GM12873 (cell line): Measurements from ENCODE around the gene DCX.

Experiments
- TF ChIP-seq, protein P1 (sequence below): IDR thresholded peaks from 2 replicates; pipeline ENCODE4 v1.5.1; 2012; ENCODE audit warnings: low read depth, mild to moderate bottlenecking, moderate library complexity, low read length, control low read depth; ENCODE audit not compliant: insufficient read depth; ENCODE audit errors: missing control alignments

DCX gene

GRCh38 chrX:111435469-111435868, 23.5 kb upstream of the DCX start:
- TF ChIP-seq, protein P1, sequence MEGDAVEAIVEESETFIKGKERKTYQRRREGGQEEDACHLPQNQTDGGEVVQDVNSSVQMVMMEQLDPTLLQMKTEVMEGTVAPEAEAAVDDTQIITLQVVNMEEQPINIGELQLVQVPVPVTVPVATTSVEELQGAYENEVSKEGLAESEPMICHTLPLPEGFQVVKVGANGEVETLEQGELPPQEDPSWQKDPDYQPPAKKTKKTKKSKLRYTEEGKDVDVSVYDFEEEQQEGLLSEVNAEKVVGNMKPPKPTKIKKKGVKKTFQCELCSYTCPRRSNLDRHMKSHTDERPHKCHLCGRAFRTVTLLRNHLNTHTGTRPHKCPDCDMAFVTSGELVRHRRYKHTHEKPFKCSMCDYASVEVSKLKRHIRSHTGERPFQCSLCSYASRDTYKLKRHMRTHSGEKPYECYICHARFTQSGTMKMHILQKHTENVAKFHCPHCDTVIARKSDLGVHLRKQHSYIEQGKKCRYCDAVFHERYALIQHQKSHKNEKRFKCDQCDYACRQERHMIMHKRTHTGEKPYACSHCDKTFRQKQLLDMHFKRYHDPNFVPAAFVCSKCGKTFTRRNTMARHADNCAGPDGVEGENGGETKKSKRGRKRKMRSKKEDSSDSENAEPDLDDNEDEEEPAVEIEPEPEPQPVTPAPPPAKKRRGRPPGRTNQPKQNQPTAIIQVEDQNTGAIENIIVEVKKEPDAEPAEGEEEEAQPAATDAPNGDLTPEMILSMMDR, result no peak

DNA sequence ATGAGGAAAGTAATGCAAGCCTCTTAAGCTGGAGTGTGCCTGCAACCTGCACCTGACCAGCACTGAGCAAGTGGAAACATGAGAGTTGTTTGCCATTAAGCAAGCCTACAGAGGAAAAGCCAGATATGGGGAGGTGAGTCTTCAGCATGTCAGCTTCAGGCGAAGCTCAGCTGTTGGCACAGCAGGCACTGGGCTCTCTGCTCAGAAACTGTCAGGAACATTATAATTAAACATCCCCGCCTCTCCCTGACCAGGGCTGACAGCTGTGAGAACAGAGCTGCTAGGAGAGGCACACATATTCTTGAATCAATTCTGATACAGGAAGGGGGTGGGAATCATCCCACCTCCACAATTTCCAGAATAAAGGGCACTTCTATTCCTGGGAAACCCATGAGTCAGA, 19.0 kb upstream of the DCX start:
- TF ChIP-seq, protein P1, result no peak

GRCh38 chrX:111411557-111411956, 435 bp downstream of the DCX start:
- TF ChIP-seq, protein P1, result no peak

- TF ChIP-seq, protein P1, result no peak
These were observed 1.4 kb downstream of the DCX start for GRCh38 chrX:111410590-111411078.

DNA sequence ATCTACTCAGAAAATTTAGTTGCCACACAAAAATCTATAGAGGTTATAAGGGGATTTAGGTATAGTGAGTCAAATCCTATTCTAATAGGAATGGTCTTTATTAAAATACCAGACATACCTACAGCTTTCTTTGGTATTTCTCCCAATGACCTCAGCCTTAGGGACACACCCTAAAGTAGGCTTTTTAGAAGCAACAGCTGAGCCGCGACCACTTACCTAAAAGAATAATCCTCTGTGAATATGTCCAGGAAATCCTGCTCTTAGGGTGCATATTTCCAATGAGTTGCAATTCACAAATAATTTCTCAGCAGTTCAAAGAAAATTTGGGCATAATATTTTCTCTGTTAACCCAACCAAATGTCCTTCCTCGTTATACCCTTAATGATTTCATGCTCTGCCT, 2.7 kb downstream of the DCX start:
- TF ChIP-seq, protein P1, result no peak

- TF ChIP-seq, protein P1, result no peak
These were observed 4.0 kb downstream of the DCX start for GRCh38 chrX:111407948-111408347.

GRCh38 chrX:111402344-111402743, 9.6 kb downstream of the DCX start:
- TF ChIP-seq, protein P1, result no peak

DNA sequence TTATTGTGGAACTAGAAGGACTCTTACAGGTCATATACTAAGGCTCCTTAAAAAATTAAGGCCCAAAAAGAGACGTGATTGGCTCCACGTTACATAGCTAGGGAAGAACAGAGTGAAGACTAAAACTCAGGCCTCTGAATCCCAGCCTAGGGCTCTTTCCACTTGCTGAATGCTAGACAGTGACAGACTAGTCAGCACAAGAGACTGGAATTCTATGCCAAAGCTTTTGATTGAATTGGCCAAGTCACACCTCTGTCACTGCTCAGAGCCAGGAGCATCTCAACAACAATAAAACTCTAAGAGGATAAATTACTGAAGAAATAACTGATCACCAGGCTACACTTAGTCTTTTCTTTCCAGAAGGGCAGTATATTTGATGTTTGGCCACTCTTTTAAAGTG, 16.8 kb downstream of the DCX start:
- TF ChIP-seq, protein P1, result no peak
